B cell (primary cell): Measurements from ENCODE around the gene PTPRT. TPM values are rescaled to one million over a fixed set of nuclear protein-coding genes. Genes with fewer than 3 reads are reported as not detected.

Experiments
- ATAC-seq: fragments of 200-7000 bp; cut with Tn5 transposase; one replicate; pipeline ENCODE4 v1.10.0; 2021; ENCODE audit warnings: low read depth, mild to moderate bottlenecking, moderate number of reproducible peaks, moderate library complexity
- CTCF ChIA-PET: fragments of 350-600 bp; sonication (Branson Sonifier 250); formaldehyde crosslinking; loops from one replicate; lab custom pipeline; 2021; ENCODE audit warnings: antibody characterized with exemption, inconsistent platforms; lab: Charles Lee
- POLR2A ChIA-PET: fragments of 350-600 bp; sonication (Branson Sonifier 250); formaldehyde crosslinking; loops from one replicate; lab custom pipeline; 2021; ENCODE audit warnings: antibody characterized with exemption; lab: Charles Lee
- DNase-seq: peaks from one replicate; pipeline ENCODE4 v3.0.0; 2013
- H2AFZ ChIP-seq: 2 replicates; pipeline ENCODE4 v1.6.1; 2012; ENCODE audit warnings: mild to moderate bottlenecking, low read depth, low read length; ENCODE audit not compliant: insufficient read depth, poor library complexity, severe bottlenecking
- H3K27ac ChIP-seq, 2 donors: 1 replicate in 1 of 2; 2 replicates in 1 of 2; pipeline ENCODE4 v1.5.1; 2012 to 2013; ENCODE audit warnings: low read length in 2 of 2, mild to moderate bottlenecking in 2 of 2, moderate library complexity in 1 of 2
- H3K27me3 ChIP-seq, 4 experiments: fragments of 200-600 bp in 1 of 4; sonication (generic) in 1 of 4; replicated peaks in 1 of 4; 1 replicate in 2 of 4; 2 replicates in 2 of 4; pipeline versions ENCODE4 v1.6.1 to v1.7.0; 2013 to 2016; ENCODE audit warnings: low read length in 3 of 4, mild to moderate bottlenecking in 2 of 4, mixed read lengths in 1 of 4, moderate library complexity in 1 of 4; ENCODE audit not compliant: insufficient read depth in 4 of 4, control insufficient read depth in 3 of 4; ENCODE audit errors: control extremely low read depth in 1 of 4
- H3K36me3 ChIP-seq, 2 experiments: replicated peaks in 1 of 2; 1 replicate in 1 of 2; 2 replicates in 1 of 2; pipeline versions ENCODE4 v1.6.1 to v1.7.1; 2013; ENCODE audit warnings: low read length in 1 of 2; ENCODE audit not compliant: insufficient read depth in 2 of 2, control insufficient read depth in 1 of 2; ENCODE audit errors: control extremely low read depth in 1 of 2, extremely low read depth in 1 of 2
- H3K4me1 ChIP-seq, 2 donors: fragments of 200-600 bp in 1 of 2; sonication (generic) in 1 of 2; 1 replicate in 1 of 2; 2 replicates in 1 of 2; pipeline versions ENCODE4 v1.5.1 to v1.6.1; 2013 to 2017; ENCODE audit warnings: low read length in 2 of 2; ENCODE audit not compliant: control insufficient read depth in 2 of 2, insufficient read depth in 2 of 2
- H3K4me2 ChIP-seq: replicated peaks from 2 replicates; pipeline ENCODE3; 2012; ENCODE audit warnings: mild to moderate bottlenecking, low read depth, low read length; ENCODE audit not compliant: poor library complexity, severe bottlenecking
- H3K4me3 ChIP-seq, 5 experiments: fragments of 200-600 bp in 1 of 5; sonication (generic) in 1 of 5; 1 replicate in 3 of 5; 2 replicates in 2 of 5; pipeline versions ENCODE4 v1.5.1 to v1.7.0; 2011 to 2016; ENCODE audit warnings: low read length in 4 of 5, mild to moderate bottlenecking in 4 of 5, low read depth in 2 of 5, control low read depth in 1 of 5, moderate library complexity in 1 of 5; ENCODE audit not compliant: insufficient read depth in 1 of 5; ENCODE audit errors: control extremely low read depth in 1 of 5, extremely low read depth in 1 of 5
- H3K79me2 ChIP-seq: fragments of 200-600 bp; sonication (generic); one replicate; pipeline ENCODE4 v1.6.0; 2016; ENCODE audit warnings: low read length; ENCODE audit not compliant: control insufficient read depth, insufficient read depth
- H3K9ac ChIP-seq: fragments of 200-600 bp; sonication (generic); 2 replicates; pipeline ENCODE4 v1.6.1; 2017; ENCODE audit warnings: mild to moderate bottlenecking, low read length, moderate library complexity
- H3K9me3 ChIP-seq, 3 donors: one replicate each; pipeline versions ENCODE4 v1.6.1 to v1.7.1; 2013; ENCODE audit warnings: low read length in 2 of 3; ENCODE audit not compliant: control insufficient read depth in 2 of 3, insufficient read depth in 1 of 3; ENCODE audit errors: control extremely low read depth in 1 of 3
- H4K20me1 ChIP-seq: 2 replicates; pipeline ENCODE4 v1.6.0; 2012; ENCODE audit warnings: mild to moderate bottlenecking, low read length; ENCODE audit not compliant: insufficient read depth, control insufficient read depth, poor library complexity, severe bottlenecking
- H3K27ac Mint-ChIP-seq: one replicate; pipeline ENCODE4 v1.8.0; 2021; ENCODE audit warnings: mixed read lengths
- H3K27me3 Mint-ChIP-seq: one replicate; pipeline ENCODE4 v1.8.0; 2021; ENCODE audit warnings: mixed read lengths
- H3K4me1 Mint-ChIP-seq: one replicate; pipeline ENCODE4 v1.8.0; 2021; ENCODE audit warnings: mixed read lengths
- H3K4me3 Mint-ChIP-seq: one replicate; pipeline ENCODE4 v1.8.0; 2021; ENCODE audit warnings: mixed read lengths
- H3K9me3 Mint-ChIP-seq: one replicate; pipeline ENCODE4 v1.8.0; 2022; ENCODE audit warnings: mixed read lengths; ENCODE audit not compliant: insufficient read depth
- CTCF ChIP-seq: fragments of 200-600 bp; IDR thresholded peaks from one replicate; pipeline ENCODE4 v1.8.0; 2022; ENCODE audit warnings: antibody characterized with exemption, mild to moderate bottlenecking
- EZH2 ChIP-seq: IDR thresholded peaks from 2 replicates; pipeline ENCODE4 v1.6.1; 2012; ENCODE audit warnings: borderline replicate concordance, low read depth, mild to moderate bottlenecking, moderate library complexity, low read length; ENCODE audit not compliant: insufficient read depth, poor library complexity, severe bottlenecking
- WGBS: methylation state at CpG from one replicate; pipeline ENCODE4 v1.1.5; 2013; ENCODE audit warnings: missing lambda C conversion rate; ENCODE audit not compliant: insufficient coverage; 5-methylcytosine and 5-hydroxymethylcytosine counted together
- intact Hi-C: fragments of 100-400 bp; cut with micrococcal nuclease; formaldehyde crosslinking; loops from one replicate; pipeline ENCODE4 v1.10.0; 2022
- polyA plus RNA-seq: library from polyadenylated mRNA; depleted of rRNA; stranded (reverse); fragments of >200 nt; gene quantifications from 2 replicates; pipeline ENCODE4 v1.2.3, GENCODE V29; 2012
- total RNA-seq, 2 donors: library from RNA; stranded (reverse); fragments of 120-200 nt in 1 of 2; gene quantifications; 1 replicate in 1 of 2; 2 replicates in 1 of 2; pipeline versions ENCODE4 v1.2.3 to v1.2.4, GENCODE V29; 2013 to 2022

The PTPRT gene
- total and polyA plus RNA-seq, 2 donors (not counting 1 experiment from before 2014, with no cell fraction given) = not detected

GRCh38 chr20:42204109-42204660, 985.5 kb downstream of the PTPRT start:
- H3K27me3 ChIP-seq = no peaks in the 10 kb centered on the region
- H3K36me3 ChIP-seq = no peaks in the 10 kb centered on the region
- TF ChIP-seq CTCF (no peak), EZH2 (no peak)
- intact Hi-C loops = no loop called here
- H4K20me1 ChIP-seq = no peaks in the 10 kb centered on the region
- no peaks in the 10 kb centered on the region for H3K9me3 ChIP-seq
- no peak overlapping the region for H2AFZ ChIP-seq
- DNase-seq = no peak
- Mint-ChIP-seq H3K4me3 (no peak overlapping the region), H3K4me1 (no peaks in the 10 kb centered on the region), H3K9me3 (peaks cover 4% of the 10 kb centered on the region), H3K27me3 (no peaks in the 10 kb centered on the region), H3K27ac (no peak overlapping the region)
- ChIA-PET CTCF (no interaction called here), POLR2A (no interaction called here)
- no peaks in the 10 kb centered on the region for H3K4me1 ChIP-seq
- no peak overlapping the region for H3K27ac ChIP-seq
- no peak overlapping the region for H3K4me2 ChIP-seq
- no peak overlapping the region for H3K9ac ChIP-seq
- 77% methylated on average over 7 of the region's 9 CpGs for WGBS
- no peak overlapping the region for H3K4me3 ChIP-seq
- no peak for ATAC-seq
- no peaks in the 10 kb centered on the region for H3K79me2 ChIP-seq

- POLR2A ChIA-PET = no interaction called here
- no peak overlapping the region for H3K27ac Mint-ChIP-seq
Measured at GRCh38 chr20:42197599-42197998, 992.1 kb downstream of the PTPRT start.

More at GRCh38 chr20:42197599-42197998, 992.1 kb downstream of the PTPRT start:
- Histone ChIP-seq H3K9ac (no peak overlapping the region), H3K79me2 (no peaks in the 10 kb centered on the region), H4K20me1 (no peaks in the 10 kb centered on the region), H3K36me3 (no peaks in the 10 kb centered on the region), H2AFZ (no peak overlapping the region), H3K9me3 (no peaks in the 10 kb centered on the region), H3K27me3 (no peaks in the 10 kb centered on the region), H3K4me1 (no peaks in the 10 kb centered on the region), H3K4me2 (no peak overlapping the region), H3K27ac (no peak overlapping the region), H3K4me3 (no peak overlapping the region)
- Mint-ChIP-seq H3K4me3 (no peak overlapping the region), H3K9me3 (peaks cover 2% of the 10 kb centered on the region), H3K4me1 (no peaks in the 10 kb centered on the region), H3K27me3 (no peaks in the 10 kb centered on the region)
- intact Hi-C loops = no loop called here
- DNase-seq (no peak), ATAC-seq (no peak)
- CTCF ChIA-PET = no interaction called here
- TF ChIP-seq EZH2 (no peak), CTCF (no peak)
